CD14-positive monocyte (primary cell): ENCODE measurements around the gene CRNN. TPM values are rescaled to one million over a fixed set of nuclear protein-coding genes. Genes with fewer than 3 reads are reported as not detected.

Source experiments
- DNase-seq, 3 donors: peaks; one replicate each; pipeline ENCODE4 v3.0.0-alpha.2; 2011 to 2022
- H2AFZ ChIP-seq: 2 replicates; pipeline ENCODE4 v1.6.0; 2012; ENCODE audit warnings: mild to moderate bottlenecking, low read depth, low read length, inconsistent platforms; ENCODE audit not compliant: insufficient read depth, poor library complexity, severe bottlenecking
- H3K27ac ChIP-seq, 2 donors: 1 replicate in 1 of 2; 2 replicates in 1 of 2; pipeline ENCODE4 v1.5.1; 2012 to 2013; ENCODE audit warnings: low read length in 2 of 2, control low read depth in 1 of 2, inconsistent platforms in 1 of 2, low read depth in 1 of 2, mild to moderate bottlenecking in 1 of 2
- H3K27me3 ChIP-seq, 2 donors: one replicate each; pipeline versions ENCODE4 v1.6.0 to v1.6.1; 2011 to 2013; ENCODE audit warnings: low read length in 2 of 2; ENCODE audit not compliant: control insufficient read depth in 2 of 2, insufficient read depth in 2 of 2
- H3K36me3 ChIP-seq, 2 donors: replicated peaks in 1 of 2; 1 replicate in 1 of 2; 2 replicates in 1 of 2; pipeline versions ENCODE4 v1.5.1 to v1.6.1; 2012 to 2013; ENCODE audit warnings: low read length in 2 of 2, control low read depth in 1 of 2, inconsistent platforms in 1 of 2, mild to moderate bottlenecking in 1 of 2; ENCODE audit not compliant: insufficient read depth in 2 of 2, control insufficient read depth in 1 of 2
- H3K4me1 ChIP-seq, 2 donors: 1 replicate in 1 of 2; 2 replicates in 1 of 2; pipeline versions ENCODE4 v1.5.1 to v1.6.1; 2012 to 2013; ENCODE audit warnings: low read length in 2 of 2, control low read depth in 1 of 2, inconsistent platforms in 1 of 2, mild to moderate bottlenecking in 1 of 2, moderate library complexity in 1 of 2; ENCODE audit not compliant: insufficient read depth in 2 of 2, control insufficient read depth in 1 of 2
- H3K4me2 ChIP-seq: replicated peaks from 2 replicates; pipeline ENCODE3; 2012; ENCODE audit warnings: low read length, moderate library complexity, mild to moderate bottlenecking; ENCODE audit not compliant: poor library complexity, severe bottlenecking; ENCODE audit errors: extremely low read depth
- H3K4me3 ChIP-seq, 3 experiments: fragments of 200-600 bp in 1 of 3; sonication (generic) in 1 of 3; replicated peaks in 1 of 3; 1 replicate in 2 of 3; 2 replicates in 1 of 3; pipeline ENCODE4 v1.5.1; 2011 to 2013; ENCODE audit warnings: low read length in 3 of 3, mild to moderate bottlenecking in 3 of 3, control low read depth in 2 of 3, low read depth in 2 of 3, inconsistent platforms in 1 of 3, moderate library complexity in 1 of 3
- H3K79me2 ChIP-seq: 2 replicates; pipeline ENCODE4 v1.6.0; 2012; ENCODE audit warnings: mild to moderate bottlenecking, control low read depth, inconsistent platforms, low read length, moderate library complexity; ENCODE audit not compliant: insufficient read depth
- H3K9ac ChIP-seq: 2 replicates; pipeline ENCODE4 v1.6.0; 2017; ENCODE audit warnings: low read length, mild to moderate bottlenecking; ENCODE audit not compliant: insufficient read depth, poor library complexity, severe bottlenecking
- H3K9me3 ChIP-seq, 2 donors: replicated peaks in 1 of 2; 1 replicate in 1 of 2; 2 replicates in 1 of 2; pipeline versions ENCODE4 v1.5.1 to v1.6.1; 2012 to 2013; ENCODE audit warnings: low read length in 2 of 2, control low read depth in 1 of 2; ENCODE audit not compliant: control insufficient read depth in 1 of 2, insufficient read depth in 1 of 2
- H4K20me1 ChIP-seq: 2 replicates; pipeline ENCODE4 v1.6.0; 2012; ENCODE audit warnings: mild to moderate bottlenecking, low read length, control low read depth, moderate library complexity; ENCODE audit not compliant: insufficient read depth
- H3K27ac Mint-ChIP-seq, 7 donors: one replicate each; pipeline ENCODE4 v1.8.0; 2020; ENCODE audit warnings: mild to moderate bottlenecking in 7 of 7, mixed read lengths in 7 of 7, moderate library complexity in 6 of 7, inconsistent platforms in 2 of 7
- H3K27me3 Mint-ChIP-seq, 3 donors: one replicate each; pipeline ENCODE4 v1.8.0; 2021 to 2022; ENCODE audit warnings: low read depth in 3 of 3, mild to moderate bottlenecking in 3 of 3, mixed read lengths in 3 of 3, moderate library complexity in 3 of 3, inconsistent platforms in 1 of 3
- H3K36me3 Mint-ChIP-seq, 2 donors: one replicate each; pipeline ENCODE4 v1.8.0; 2020; ENCODE audit warnings: mixed read lengths in 2 of 2, inconsistent platforms in 1 of 2, mild to moderate bottlenecking in 1 of 2
- H3K4me1 Mint-ChIP-seq: one replicate; pipeline ENCODE4 v1.8.0; 2020; ENCODE audit warnings: mild to moderate bottlenecking, mixed read lengths
- H3K4me3 Mint-ChIP-seq, 2 donors: one replicate each; pipeline ENCODE4 v1.8.0; 2020; ENCODE audit warnings: mild to moderate bottlenecking in 2 of 2, mixed read lengths in 2 of 2, moderate library complexity in 1 of 2
- H3K9me3 Mint-ChIP-seq, 7 donors: one replicate each; pipeline ENCODE4 v1.8.0; 2020 to 2022; ENCODE audit warnings: mixed read lengths in 7 of 7, mild to moderate bottlenecking in 6 of 7, moderate library complexity in 6 of 7, inconsistent platforms in 2 of 7
- WGBS: methylation state at CpG from one replicate; pipeline ENCODE4 v1.1.5; 2013; ENCODE audit warnings: missing lambda C conversion rate; ENCODE audit not compliant: insufficient coverage; 5-methylcytosine and 5-hydroxymethylcytosine counted together
- intact Hi-C, 2 donors: fragments of 100-400 bp; cut with micrococcal nuclease; formaldehyde crosslinking; loops; one replicate each; pipeline versions ENCODE4 v1.15.0 to v1.15.1; 2023
- polyA plus RNA-seq, 3 donors: library from polyadenylated mRNA; depleted of rRNA in 1 of 3; unstranded in 2 of 3; stranded (reverse) in 1 of 3; fragments of 300-500 nt in 2 of 3; fragments of >200 nt in 1 of 3; fragmentation: Illumina TruSeq in 2 of 3; gene quantifications; 1 replicate in 2 of 3; 2 replicates in 1 of 3; pipeline ENCODE4 v1.2.3, GENCODE V29; 2012 to 2021
- TF ChIP-seq, protein P1 (sequence below): fragments of 200-600 bp; IDR thresholded peaks from one replicate; pipeline ENCODE4 v1.8.0; 2022; ENCODE audit warnings: antibody characterized with exemption, mild to moderate bottlenecking

The CRNN gene
- polyA plus RNA-seq, 3 donors, result not detected

DNA sequence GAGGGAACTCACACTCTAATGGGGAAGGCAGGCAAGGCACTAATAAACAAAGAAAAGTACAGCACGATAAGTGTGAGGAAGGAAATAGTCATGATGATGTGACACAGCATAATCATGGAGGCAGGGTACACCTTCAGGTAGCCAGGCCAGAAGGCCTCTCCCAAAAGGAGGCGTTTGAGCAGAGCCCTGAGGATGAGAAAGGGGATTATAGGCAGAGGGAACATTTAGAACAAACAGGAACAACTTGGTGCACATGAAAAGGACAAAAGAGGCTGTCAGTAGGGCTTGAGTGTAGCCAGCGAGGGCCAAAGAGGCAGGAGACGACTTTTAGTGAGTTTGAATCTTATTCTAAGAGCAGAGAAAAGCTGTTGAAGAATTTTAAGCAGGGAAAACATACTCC is 33.4 kb upstream of the CRNN start:
- Histone ChIP-seq H3K36me3 (no peaks in the 10 kb centered on the region), H3K27ac (no peak overlapping the region), H4K20me1 (no peaks in the 10 kb centered on the region), H3K4me3 (no peak overlapping the region), H3K4me1 (no peaks in the 10 kb centered on the region), H3K4me2 (no peak overlapping the region), H3K9me3 (no peaks in the 10 kb centered on the region), H3K27me3 (peaks cover 0 to 2% of the 10 kb centered on the region in 2 donors), H3K9ac (no peak overlapping the region), H3K79me2 (no peaks in the 10 kb centered on the region), H2AFZ (no peak overlapping the region)
- Mint-ChIP-seq H3K9me3 (no peaks in the 10 kb centered on the region), H3K36me3 (no peaks in the 10 kb centered on the region), H3K4me3 (no peak overlapping the region), H3K27ac (no peak overlapping the region), H3K27me3 (peaks cover 2 to 9% (median 5%) of the 10 kb centered on the region in 3 donors), H3K4me1 (no peaks in the 10 kb centered on the region)
- TF ChIP-seq, protein P1, sequence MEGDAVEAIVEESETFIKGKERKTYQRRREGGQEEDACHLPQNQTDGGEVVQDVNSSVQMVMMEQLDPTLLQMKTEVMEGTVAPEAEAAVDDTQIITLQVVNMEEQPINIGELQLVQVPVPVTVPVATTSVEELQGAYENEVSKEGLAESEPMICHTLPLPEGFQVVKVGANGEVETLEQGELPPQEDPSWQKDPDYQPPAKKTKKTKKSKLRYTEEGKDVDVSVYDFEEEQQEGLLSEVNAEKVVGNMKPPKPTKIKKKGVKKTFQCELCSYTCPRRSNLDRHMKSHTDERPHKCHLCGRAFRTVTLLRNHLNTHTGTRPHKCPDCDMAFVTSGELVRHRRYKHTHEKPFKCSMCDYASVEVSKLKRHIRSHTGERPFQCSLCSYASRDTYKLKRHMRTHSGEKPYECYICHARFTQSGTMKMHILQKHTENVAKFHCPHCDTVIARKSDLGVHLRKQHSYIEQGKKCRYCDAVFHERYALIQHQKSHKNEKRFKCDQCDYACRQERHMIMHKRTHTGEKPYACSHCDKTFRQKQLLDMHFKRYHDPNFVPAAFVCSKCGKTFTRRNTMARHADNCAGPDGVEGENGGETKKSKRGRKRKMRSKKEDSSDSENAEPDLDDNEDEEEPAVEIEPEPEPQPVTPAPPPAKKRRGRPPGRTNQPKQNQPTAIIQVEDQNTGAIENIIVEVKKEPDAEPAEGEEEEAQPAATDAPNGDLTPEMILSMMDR, result no peak
- DNase-seq, result no peak
- intact Hi-C loops, result no loop called here
- 66% methylated on average over 4 of the region's 4 CpGs for WGBS

DNA sequence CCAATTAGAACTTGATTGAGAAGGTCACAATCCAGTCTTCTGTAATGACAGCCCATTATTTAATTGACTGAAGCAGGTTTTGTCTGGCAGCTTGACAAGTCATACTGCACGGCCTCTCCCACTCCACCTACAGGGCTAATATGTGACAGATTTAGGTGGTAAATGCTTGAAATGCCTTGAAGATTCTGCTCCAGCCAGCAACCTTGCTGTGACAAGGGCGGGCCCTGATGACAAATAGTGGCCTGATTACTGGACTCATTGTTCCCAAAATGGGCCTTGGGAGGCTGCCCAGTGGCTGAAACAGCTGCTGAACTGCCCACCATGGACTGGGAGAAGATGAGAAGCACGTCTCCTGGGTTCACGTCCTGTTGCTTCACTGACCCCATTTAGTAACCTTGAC is 30.0 kb upstream of the CRNN start:
- H3K4me2 ChIP-seq, result no peak overlapping the region
- WGBS, result 90% methylated on average over 2 of the region's 4 CpGs
- TF ChIP-seq, protein P1, result no peak
- no peak overlapping the region for H3K4me3 ChIP-seq
- no peak overlapping the region for H3K9ac ChIP-seq
- Mint-ChIP-seq H3K9me3 (no peaks in the 10 kb centered on the region), H3K4me1 (peaks cover 2% of the 10 kb centered on the region), H3K27ac (no peak overlapping the region), H3K36me3 (no peaks in the 10 kb centered on the region), H3K4me3 (no peak overlapping the region), H3K27me3 (peaks cover 1 to 9% (median 5%) of the 10 kb centered on the region in 3 donors)
- H3K27me3 ChIP-seq, result peaks cover 0 to 2% of the 10 kb centered on the region in 2 donors
- no peaks in the 10 kb centered on the region for H4K20me1 ChIP-seq
- peaks cover 0 to 3% of the 10 kb centered on the region in 2 donors for H3K4me1 ChIP-seq
- H2AFZ ChIP-seq, result no peak overlapping the region
- H3K9me3 ChIP-seq, result no peaks in the 10 kb centered on the region
- H3K79me2 ChIP-seq, result no peaks in the 10 kb centered on the region
- H3K36me3 ChIP-seq, result no peaks in the 10 kb centered on the region
- H3K27ac ChIP-seq, result no peak overlapping the region
- no peak for DNase-seq
- intact Hi-C loops, result loop anchor here in 1 of 2 donors (5.0 kb wide), 1 partner anchor 252 kb away; no protein-coding TSS in a partner anchor
